DMS 273 (cell line): ENCODE data around the gene LRCH4.
"Not testable (repeated sequence)": the region's sequence is repeated elsewhere in the genome, so short reads cannot be mapped to it uniquely, and the experiment has no call there.

Experiments
- DNase-seq: peaks from one replicate; lab custom pipeline; 2025; ENCODE audit not compliant: unreplicated experiment; lab: John Stamatoyannopoulos, UW

The LRCH4 gene

DNA sequence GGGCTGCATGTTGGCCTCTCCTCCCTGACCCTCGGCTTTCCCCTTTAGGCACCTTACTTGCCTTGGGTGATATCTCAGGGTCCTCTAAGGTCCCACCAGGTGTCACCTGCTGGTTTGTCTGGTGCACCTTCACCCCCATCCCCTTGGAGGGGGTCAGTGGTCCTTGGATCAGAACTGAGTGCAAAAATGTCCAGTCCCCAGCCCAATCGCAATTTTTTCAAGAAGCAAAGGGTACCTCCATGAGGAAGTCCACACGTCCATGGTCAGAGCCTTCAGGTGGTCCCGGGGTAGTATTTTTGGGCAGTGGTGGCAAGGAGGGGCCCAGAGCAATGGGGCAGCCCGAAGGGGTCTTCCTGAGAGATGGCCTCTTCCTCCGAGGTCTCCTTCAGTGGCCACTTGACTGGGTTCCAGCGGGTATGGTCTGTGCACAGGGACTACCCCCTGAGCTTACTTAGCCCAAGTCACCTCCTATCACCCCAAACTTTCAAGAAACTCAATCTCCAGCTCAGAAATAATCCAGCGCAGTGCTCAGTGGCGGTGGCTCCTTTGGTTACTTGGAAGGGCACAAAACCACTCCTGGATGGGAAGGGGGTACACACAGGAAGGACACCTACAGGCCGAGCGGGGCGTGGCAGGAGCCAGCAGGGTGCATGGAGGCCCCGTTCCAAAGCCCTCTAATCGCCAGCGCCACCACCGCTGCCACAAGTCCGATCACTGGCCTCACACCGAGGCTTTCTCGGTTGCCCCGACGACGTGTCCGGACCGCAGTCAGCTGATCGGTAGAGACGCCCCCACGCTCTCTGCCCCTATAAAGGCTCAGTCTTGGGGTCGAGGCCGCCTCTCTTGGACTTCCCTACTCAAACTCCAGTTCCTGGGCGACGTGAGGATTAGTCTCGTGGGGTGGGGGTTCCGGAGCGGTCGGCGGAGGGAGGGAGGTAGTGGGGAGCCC lies 16.8 kb downstream of the LRCH4 start:
- DNase-seq = peak; percentile 86

DNA sequence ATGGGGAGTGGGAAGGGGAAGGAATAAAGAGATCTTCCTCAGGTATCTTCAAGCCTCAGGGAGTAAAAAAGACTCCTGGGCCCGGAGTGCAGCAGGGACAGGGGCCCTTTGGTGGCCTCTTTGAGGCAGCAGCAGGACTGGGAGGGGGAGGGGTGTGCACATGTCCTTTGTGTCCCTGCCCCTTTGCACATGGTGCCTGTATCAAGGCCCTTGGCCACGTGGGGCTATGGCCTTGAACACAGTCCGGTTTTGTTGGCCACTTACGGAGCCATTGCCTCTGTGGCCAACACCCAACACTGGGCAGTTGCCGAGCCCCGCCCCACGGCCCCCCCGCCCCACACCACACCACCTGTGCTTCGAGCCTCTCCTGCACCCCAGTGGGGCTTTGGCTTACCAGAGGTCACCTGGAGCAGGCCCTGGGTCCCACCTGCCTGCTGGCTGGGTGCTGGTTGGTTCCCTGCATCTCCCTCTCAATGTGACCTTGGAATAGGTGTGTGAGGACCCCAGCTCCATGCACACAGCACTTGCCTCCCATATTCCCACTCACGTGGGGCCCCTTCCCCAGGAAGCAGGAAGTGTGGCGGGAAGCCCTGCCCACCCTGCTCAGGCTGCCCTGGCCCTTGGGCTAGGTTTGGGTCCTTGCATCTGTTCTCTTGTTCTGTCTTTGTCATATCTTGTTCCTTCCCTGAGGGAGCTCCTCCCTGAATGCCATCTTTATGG lies 17.6 kb downstream of the LRCH4 start:
- no peak for DNase-seq

- peak; percentile 43 for DNase-seq
Observed at GRCh38 chr7:100567751-100568175, 18.2 kb downstream of the LRCH4 start.

DNA sequence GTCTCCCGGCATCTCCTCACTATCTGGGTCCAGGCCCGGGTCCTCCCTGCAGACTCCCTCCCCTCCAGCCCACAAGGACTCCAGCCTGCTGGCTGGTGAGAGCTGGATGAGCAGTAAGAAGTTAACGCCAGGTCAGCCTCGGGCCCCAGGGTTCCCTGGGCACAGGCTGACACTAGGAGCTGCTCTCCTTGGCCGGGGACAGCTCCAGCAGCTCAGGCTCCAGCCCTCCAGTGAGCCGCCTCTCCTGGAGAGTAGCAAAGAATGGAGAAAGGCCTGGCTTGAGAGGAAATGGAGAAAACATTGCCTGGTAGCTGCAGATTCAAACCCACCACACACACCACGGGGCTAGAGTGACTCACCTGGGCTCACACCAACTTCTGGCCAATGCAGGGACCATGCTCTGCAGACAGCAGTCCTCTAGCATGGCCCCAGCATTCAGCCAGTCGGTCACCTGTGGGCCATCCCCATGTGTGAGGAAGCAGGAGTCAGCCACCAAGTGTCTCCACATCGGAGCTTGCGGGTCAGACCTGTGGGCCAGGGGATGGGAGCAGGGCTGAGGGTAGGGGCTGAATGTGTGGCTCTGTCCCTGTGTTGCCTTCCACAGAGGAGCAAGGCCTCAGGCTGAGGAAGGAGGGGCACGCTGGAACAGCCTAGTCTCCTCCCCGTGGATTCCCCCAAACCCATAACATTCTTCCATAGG lies 18.7 kb downstream of the LRCH4 start:
- DNase-seq = no peak

- no peak for DNase-seq
Observed at GRCh38 chr7:100566018-100566531, 19.9 kb downstream of the LRCH4 start.

DNA sequence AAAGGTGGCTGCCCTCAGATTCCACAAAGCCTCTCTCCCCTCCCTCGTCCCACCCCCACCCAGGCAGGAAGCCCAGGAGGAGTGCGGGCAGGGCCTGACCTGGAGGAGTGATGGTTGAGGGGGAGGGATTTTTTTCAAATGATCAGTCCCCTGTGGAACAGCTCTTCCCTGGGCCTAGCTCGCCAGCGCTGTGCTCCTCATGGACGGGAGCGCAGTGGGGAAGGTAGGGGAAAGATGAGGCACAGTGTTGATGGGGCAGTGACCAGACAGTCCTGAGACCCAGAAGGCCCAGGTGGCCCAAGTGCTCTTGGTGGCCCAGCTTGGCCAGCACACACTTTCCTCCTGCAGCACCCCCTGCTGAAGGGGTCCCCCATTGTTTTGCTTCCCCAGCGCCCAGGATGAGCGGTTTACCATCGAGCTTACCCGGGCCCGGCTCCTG lies 20.8 kb downstream of the LRCH4 start:
- DNase-seq = no peak

DNA sequence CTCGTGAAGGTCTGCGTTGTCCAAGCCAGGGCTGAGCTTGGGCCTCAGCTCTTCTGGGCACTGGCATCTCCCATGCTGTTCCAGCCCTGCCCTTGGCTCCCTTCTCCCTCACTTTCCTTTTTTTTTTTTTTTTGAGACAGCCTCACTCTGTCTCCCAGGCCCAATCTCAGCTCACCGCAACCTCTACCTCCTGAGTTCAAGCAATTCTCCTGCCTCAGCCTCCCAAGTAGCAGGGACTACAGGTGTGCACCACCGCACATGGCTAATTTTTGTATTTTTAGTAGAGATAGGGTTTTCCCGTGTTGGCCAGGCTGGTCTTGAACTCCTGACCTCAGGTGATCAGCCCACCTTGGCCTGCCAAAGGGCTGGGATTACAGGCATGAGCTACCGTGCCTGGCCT lies 21.5 kb downstream of the LRCH4 start:
- DNase-seq = not testable (repeated sequence)

DNA sequence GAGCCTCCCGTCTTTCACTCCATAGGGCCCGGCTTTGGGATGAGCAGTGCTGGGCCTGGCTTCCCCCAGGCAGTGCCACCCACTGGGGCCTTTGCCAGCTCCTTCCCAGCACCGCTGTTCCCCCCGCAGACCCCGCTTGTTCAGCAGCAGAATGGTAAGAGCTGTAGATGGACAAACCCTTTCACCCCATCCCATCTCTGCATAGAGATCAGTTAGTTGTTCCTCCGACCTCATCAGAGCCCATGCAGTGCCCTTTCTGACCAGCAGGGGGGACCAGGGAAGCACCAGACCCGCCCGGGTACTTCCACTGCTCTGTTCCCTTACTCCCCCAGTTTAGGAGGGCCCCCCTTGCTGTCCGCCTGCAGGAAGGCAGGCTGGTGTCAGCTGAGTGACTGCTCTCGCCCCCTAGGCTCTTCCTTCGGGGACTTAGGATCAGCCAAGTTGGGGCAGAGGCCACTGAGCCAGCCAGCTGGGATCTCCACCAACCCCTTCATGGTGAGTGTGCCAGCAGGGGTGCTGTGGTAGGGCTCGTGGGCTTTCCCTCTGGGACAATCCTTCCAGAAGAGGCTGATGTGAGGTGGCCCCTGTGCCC lies 22.0 kb downstream of the LRCH4 start:
- DNase-seq = peak; percentile 91

DNA sequence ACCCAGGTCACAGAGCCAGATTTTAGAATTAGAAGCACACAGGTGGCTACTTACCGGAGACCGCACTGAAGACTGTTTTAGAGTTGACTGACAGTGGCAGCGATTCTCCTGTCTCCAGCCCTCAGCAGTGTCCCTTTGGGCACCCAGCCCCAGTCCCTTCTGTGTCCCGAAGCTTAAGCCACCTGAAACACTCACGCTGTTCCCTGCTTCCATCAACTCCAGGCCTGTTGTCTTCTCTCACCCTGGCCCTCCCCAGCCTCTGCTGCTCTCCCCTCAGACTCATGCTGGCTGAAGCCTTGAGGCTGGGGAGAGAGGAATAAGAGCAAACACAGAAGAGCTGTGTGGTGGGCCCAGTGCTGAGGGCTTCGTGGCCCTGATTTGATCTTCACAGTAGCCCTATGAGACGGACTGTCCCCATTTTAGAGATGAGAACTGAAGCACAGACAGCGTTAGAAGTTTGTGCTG lies 22.8 kb downstream of the LRCH4 start:
- no peak for DNase-seq

DNA sequence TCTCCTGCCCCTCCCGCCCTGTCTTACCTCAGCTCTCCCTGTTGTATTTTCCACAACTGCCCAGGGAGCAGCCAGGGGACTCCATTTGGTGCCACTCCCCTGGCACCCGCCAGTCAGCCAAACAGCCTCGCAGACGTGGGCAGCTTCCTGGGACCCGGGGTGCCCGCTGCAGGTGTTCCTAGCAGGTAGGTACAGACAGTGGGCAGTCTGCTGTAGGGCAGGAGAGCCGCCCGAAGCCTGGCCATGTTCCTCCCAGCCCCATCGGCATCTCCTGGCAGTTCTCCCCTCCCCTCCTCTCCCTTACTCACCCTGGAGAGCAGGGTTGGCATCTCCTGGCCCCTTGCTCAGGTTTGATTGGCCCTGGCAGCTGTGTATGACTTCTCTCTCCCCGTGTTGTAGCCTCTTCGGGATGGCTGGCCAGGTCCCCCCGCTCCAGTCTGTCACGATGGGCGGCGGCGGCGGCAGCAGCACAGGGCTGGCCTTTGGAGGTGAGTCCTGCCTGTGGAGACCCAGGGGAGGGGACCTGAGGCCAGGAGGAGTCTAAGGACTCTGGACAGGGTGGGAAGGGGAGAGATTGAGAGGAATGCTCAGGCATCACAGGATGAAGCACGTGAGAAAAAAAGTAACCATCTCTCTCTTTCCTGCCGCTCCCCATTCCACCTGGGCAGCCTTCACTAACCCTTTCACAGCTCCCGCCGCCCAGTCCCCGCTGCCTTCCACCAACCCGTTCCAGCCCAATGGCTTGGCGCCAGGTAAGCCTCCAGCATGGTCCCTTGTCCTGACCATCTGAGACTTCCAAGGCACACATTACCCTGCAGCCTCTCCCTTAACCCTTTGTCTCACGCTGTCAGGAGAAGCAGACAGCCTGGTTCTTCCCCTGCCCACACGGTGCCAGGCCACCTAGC lies 23.5 kb downstream of the LRCH4 start:
- no peak for DNase-seq

DNA sequence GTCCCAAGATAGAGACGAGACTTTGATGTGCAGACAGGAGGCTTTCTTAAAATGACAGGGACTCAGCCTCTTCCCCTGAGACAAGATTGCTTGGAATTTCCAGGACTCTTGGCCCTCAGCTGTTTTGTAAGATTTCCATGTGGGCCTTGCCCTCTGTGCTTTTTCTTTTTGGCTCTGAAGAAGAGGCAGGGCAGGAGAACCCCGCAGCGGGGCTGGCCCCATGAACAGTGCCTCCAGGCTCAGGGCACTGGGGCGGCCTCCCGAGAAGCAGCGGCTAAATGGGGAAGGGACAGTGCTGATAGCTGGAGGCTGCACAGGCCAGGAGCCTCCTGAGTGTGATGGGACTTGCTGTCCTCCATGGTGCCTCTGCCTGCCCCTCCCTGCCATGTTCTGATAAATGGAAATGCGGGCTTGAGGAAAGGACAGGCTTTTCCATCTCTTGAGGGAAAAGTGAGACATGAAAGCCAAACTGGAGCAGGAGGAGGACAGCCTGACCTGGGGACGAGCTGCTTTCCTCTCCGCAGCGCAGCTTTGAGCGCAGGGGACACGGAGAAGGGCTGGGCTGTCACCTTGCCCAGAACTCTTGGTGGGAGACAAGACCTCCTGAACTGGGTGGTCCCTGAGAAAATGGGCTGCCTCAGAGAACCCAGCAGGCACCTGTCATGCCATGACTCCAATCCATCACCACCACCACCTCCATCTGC lies 24.3 kb downstream of the LRCH4 start:
- no peak for DNase-seq

DNA sequence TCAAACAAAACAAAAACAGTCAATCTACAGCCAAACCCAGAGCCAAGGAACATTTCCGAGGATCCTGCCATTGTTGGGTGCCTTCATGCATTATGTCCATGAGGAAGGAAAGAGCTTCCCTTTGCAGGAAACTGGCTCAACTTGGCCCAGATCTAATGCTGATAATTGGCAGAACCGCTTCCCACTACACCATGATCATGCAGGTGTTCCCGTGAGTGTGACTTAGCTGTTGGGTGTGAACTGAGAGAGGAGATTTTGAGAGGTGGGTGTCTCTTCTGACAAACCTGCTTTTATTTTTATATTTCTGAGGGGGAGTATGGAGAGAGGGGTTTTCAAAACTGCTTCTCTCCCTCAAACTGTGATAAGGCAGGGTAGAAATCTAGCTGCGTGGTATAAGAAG lies 26.8 kb downstream of the LRCH4 start:
- no peak for DNase-seq

DNA sequence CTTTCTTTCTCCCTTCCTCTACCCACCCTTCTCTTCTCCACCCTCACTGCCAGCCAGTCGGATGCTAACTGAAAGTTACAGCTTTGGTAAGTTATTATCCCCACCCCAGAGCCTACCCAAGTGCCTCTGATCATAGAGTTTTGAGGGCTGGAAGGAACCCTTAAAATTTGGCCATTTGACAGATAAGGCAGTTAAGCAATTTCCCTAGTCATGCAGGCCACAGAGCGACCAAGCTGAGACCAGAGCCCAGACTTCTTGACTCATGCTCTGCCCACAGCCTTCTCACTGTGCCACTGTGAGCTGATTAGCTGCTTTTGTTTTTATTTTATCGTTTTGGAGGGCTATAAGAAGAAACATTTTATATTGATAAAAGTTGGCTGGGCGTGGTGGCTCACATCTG lies 29.4 kb downstream of the LRCH4 start:
- DNase-seq = no peak

- DNase-seq = no peak
Observed at GRCh38 chr7:100555701-100556100, 30.2 kb downstream of the LRCH4 start.

DNA sequence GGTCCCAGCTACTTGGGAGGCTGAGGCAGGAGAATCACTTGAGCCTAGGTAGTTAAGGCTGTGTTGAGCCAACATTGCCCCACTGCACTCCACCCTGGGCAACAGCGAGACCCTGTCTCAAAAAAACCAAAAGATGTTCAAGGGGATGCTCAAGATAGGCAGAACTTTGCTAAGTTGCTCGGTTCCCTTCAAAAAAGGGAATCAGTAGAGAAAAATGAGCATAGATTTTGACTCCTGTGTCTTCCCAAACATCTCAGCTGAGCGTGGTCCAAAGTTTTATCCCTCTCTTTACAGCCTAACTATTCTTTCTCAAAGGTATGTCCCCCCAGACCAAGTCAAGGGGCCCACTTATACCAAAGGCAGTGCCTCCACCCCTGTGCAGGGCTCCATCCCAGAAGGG lies 32.9 kb downstream of the LRCH4 start:
- DNase-seq = no peak

- DNase-seq = no peak
Observed at GRCh38 chr7:100552532-100552931, 33.4 kb downstream of the LRCH4 start.

DNA sequence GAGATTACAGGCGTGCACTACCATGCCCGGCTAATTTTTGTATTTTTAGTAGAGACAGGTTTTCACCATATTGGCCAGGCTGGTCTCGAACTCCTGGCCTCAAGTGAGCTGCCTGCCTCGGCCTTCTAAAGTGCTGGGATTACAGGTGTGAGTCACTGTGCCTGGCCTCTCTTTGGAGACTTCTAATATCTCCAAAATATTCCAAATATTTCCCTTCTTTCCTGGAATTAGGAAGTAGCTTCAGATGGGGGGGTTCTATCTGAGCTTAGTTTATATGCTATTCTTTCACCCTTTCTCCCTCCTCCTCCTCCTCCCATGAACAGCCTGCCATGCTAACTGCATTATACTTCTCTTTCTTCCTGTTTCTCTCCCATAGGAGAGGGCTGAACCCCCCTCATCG lies 37.5 kb downstream of the LRCH4 start:
- not testable (repeated sequence) for DNase-seq

GRCh38 chr7:100547872-100548271 lies 38.1 kb downstream of the LRCH4 start:
- DNase-seq = peak; percentile 61
